Glutamatergic neuron (in vitro differentiated cells): ENCODE data around the gene EPN2. TPM values are rescaled to one million over a fixed set of nuclear protein-coding genes. Genes with fewer than 3 reads are reported as not detected.
A peak's percentile ranks its signal among the peaks of the same experiment; 100 is the strongest.
"Not testable (repeated sequence)": the region's sequence is repeated elsewhere in the genome, so short reads cannot be mapped to it uniquely, and the experiment has no call there.

Source experiments
- DNase-seq: peaks from one replicate; pipeline ENCODE4 v3.0.0; 2022
- H3K27ac Mint-ChIP-seq: one replicate; pipeline ENCODE4 v1.8.0; 2020; ENCODE audit warnings: mild to moderate bottlenecking, mixed read lengths, inconsistent platforms; ENCODE audit not compliant: unreplicated experiment
- H3K27me3 Mint-ChIP-seq: one replicate; pipeline ENCODE4 v1.8.0; 2020; ENCODE audit warnings: mild to moderate bottlenecking, moderate library complexity, mixed read lengths, inconsistent platforms; ENCODE audit not compliant: unreplicated experiment
- H3K36me3 Mint-ChIP-seq: one replicate; pipeline ENCODE4 v1.8.0; 2020; ENCODE audit warnings: mild to moderate bottlenecking, mixed read lengths, inconsistent platforms; ENCODE audit not compliant: unreplicated experiment
- H3K4me1 Mint-ChIP-seq: one replicate; pipeline ENCODE4 v1.8.0; 2020; ENCODE audit warnings: mild to moderate bottlenecking, low read depth, mixed read lengths, inconsistent platforms; ENCODE audit not compliant: unreplicated experiment
- H3K4me3 Mint-ChIP-seq: one replicate; pipeline ENCODE4 v1.8.0; 2020; ENCODE audit warnings: mild to moderate bottlenecking, mixed read lengths, inconsistent platforms; ENCODE audit not compliant: unreplicated experiment
- H3K9me3 Mint-ChIP-seq: one replicate; pipeline ENCODE4 v1.8.0; 2020; ENCODE audit warnings: mild to moderate bottlenecking, moderate library complexity, mixed read lengths, inconsistent platforms; ENCODE audit not compliant: unreplicated experiment
- long read RNA-seq: library from polyadenylated mRNA; unstranded; transcript quantifications from one replicate; pipeline ENCODE4 v2.0.0, GENCODE V29; 2020; ENCODE audit not compliant: unreplicated experiment
- total RNA-seq: library from RNA; stranded (reverse); fragmentation: NEBNext Ultra II Directional; extraction: Animal tissue kit (Norgen Biotek cat#: 25700); gene quantifications from one replicate; pipeline ENCODE4 v1.2.1, GENCODE V29; 2021; ENCODE audit not compliant: unreplicated experiment

The EPN2 gene
- 45.2 TPM for total RNA-seq
- long read RNA-seq, partial matches to known transcripts, result 0 of 5 reads
- long read RNA-seq, other reads (novel, unspliced or antisense), result 4 of 5 reads

DNA sequence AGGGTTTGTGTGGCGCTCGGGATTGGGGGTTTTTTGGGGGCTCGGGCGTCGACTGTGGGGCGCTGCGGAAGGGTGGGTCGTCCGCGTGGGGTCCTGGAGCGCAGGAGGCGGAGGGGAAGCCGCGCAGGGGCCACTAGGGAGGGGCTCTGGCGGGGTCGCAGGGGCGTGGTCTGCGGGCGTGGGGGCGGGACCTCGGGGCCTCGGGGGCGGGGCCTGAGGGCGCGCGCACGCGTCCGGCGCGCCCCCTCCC lies at the start of gene EPN2:
Gene EPN2 (plus strand): TSS at position 228 of the 250 bp plus-strand sequence. CDS start 45,754 bp downstream, outside the sequence.
- peak within 1 kb of the TSS; percentile 90 for H3K4me3 Mint-ChIP-seq
- H3K4me1 Mint-ChIP-seq, H3K27ac Mint-ChIP-seq, H3K36me3 Mint-ChIP-seq, H3K9me3 Mint-ChIP-seq, H3K27me3 Mint-ChIP-seq: not testable (repeated sequence)
- peak; percentile 76 for DNase-seq

DNA sequence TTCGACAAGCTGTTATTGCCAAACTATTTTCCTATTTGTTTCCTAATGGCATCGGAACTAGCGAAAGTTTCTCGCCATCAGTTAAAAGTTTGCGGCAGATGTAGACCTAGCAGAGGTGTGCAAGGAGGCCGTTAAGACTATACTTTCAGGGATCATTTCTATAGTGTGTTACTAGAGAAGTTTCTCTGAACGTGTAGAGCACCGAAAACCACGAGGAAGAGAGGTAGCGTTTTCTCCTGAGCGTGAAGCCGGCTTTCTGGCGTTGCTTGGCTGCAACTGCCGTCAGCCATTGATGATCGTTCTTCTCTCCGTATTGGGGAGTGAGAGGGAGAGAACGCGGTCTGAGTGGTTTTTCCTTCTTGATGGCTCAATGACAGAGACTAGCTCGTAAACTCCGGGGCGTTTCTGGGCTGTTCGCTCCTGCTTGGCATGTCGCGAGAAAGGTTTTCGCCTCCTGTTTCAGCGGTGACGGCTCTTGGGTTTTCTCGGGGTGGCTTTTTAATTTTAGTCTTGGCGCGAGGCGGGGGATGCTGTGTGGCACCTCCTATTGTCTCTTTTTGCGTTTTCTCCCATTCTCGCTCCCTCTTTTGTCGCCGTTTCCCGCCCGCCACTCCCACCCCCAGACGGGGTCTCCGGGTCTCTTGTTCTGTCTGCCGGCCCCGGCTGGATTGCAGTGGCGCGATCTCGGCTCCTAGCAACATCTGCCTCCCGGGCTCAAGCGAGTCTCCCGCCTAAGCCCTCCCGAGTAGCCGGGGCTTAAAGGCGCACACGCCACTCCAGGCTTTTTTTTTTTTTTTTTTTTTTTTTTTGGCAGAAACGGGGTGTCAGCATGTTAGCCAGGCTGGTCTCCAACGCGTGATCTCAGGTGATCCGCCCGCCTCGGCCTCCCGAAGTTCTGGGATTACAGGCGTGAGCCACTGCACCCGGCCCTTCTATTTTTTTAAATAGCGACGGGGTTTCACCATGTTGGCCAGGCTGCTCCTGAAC lies 49.0 kb upstream of the EPN2 start:
- H3K9me3 Mint-ChIP-seq, H3K27ac Mint-ChIP-seq, DNase-seq, H3K4me1 Mint-ChIP-seq, H3K27me3 Mint-ChIP-seq, H3K4me3 Mint-ChIP-seq, H3K36me3 Mint-ChIP-seq: not testable (repeated sequence)

DNA sequence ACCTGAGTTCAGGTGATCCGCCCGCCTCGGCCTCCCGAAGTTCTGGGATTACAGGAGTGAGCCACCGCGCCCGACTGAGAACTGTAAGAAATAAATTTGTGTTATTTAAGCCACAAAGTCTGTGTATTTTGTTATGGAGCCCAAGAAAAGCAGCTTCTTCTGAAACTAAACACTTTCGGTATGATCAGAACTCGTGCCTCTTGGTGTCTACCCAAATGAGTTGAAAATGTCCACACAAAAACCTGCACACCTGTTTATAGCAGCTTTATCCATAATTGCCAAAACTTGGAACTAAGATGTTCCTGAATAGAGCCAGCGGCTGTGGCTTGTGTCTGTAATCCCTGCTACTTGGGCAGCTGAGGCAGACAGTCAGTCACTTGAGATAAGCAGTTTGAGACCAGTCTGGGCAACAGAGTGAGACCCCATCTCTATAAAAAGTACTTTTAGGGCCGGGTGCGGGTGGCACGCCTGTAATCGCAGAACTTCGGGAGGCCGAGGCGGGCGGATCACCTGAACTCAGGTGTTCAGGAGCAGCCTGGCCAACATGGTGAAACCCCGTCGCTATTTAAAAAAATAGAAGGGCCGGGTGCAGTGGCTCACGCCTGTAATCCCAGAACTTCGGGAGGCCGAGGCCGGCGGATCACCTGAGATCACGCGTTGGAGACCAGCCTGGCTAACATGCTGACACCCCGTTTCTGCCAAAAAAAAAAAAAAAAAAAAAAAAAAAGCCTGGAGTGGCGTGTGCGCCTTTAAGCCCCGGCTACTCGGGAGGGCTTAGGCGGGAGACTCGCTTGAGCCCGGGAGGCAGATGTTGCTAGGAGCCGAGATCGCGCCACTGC lies 48.1 kb upstream of the EPN2 start:
- H3K27ac Mint-ChIP-seq, H3K27me3 Mint-ChIP-seq, H3K9me3 Mint-ChIP-seq, H3K4me1 Mint-ChIP-seq, H3K4me3 Mint-ChIP-seq, H3K36me3 Mint-ChIP-seq, DNase-seq: not testable (repeated sequence)

DNA sequence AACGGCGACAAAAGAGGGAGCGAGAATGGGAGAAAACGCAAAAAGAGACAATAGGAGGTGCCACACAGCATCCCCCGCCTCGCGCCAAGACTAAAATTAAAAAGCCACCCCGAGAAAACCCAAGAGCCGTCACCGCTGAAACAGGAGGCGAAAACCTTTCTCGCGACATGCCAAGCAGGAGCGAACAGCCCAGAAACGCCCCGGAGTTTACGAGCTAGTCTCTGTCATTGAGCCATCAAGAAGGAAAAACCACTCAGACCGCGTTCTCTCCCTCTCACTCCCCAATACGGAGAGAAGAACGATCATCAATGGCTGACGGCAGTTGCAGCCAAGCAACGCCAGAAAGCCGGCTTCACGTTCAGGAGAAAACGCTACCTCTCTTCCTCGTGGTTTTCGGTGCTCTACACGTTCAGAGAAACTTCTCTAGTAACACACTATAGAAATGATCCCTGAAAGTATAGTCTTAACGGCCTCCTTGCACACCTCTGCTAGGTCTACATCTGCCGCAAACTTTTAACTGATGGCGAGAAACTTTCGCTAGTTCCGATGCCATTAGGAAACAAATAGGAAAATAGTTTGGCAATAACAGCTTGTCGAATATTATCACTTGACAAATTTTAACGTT lies 47.3 kb upstream of the EPN2 start:
- H3K9me3 Mint-ChIP-seq, H3K36me3 Mint-ChIP-seq, H3K4me1 Mint-ChIP-seq, H3K27me3 Mint-ChIP-seq, H3K4me3 Mint-ChIP-seq, DNase-seq, H3K27ac Mint-ChIP-seq: not testable (repeated sequence)

DNA sequence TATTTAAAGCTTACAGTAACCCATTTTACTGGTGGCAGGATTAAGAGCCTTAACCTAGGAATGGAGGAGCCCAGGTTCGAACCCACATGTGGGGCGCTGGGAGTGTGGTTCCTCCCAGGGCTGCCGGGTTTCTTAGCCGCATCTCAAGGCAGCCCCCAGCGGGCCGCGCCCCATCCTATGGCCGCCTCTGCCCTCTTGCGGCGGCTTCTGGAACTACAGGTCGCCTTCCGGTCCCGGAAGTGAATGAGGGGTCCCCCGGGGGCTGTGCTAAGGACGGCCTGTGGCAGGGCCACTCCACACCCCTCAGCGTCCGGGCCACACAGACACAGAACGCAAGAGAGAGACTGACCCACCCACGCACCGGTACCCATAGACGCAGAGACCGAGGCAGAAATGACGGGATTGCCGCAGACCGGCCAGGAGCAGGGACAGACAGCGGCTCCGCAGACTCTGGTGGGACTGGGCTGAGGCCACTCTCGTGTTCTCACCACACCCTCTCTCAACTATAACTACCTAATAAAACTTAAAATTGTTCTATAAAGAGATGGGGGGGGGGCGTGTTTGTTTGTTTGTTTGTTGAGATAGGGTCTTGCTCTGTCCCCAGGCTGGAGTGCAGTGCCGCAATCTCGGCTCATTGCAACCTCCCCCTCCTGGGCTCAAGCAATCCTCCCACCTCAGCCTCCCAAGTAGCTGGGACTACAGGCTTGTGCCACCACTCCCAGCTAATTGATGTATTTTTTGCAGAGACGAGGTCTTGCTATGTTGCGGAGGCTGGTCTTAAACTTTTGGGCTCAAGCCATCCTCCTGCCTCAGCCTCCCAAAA lies 40.6 kb upstream of the EPN2 start:
- DNase-seq, result peak; percentile 0

DNA sequence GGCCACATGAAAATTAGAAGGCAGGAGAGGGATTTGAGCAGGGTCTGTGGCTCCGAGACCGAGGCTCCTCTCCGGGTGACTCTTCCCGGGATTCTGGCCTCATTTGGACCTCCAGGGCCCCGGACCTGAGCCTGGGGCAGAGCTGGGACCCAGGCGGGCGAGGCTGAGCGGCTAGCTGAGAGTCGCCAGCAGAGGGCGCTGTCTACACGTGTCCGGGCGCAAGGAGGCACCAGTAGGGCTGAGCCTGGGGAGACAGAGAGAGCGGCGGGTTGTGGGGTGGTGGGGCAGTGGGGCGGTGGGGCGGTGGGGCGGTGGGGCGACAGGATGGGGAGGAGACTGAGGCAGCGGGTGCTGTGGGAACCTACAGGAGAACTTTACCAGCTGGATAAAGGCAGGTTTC lies 34.7 kb upstream of the EPN2 start:
- not testable (repeated sequence) for H3K9me3 Mint-ChIP-seq, H3K4me1 Mint-ChIP-seq, H3K27me3 Mint-ChIP-seq, DNase-seq, H3K4me3 Mint-ChIP-seq, H3K36me3 Mint-ChIP-seq, H3K27ac Mint-ChIP-seq

More for the DNA sequence above, 40.6 kb upstream of the EPN2 start:
- not testable (repeated sequence) for H3K27ac Mint-ChIP-seq, H3K9me3 Mint-ChIP-seq, H3K36me3 Mint-ChIP-seq, H3K27me3 Mint-ChIP-seq, H3K4me3 Mint-ChIP-seq, H3K4me1 Mint-ChIP-seq

DNA sequence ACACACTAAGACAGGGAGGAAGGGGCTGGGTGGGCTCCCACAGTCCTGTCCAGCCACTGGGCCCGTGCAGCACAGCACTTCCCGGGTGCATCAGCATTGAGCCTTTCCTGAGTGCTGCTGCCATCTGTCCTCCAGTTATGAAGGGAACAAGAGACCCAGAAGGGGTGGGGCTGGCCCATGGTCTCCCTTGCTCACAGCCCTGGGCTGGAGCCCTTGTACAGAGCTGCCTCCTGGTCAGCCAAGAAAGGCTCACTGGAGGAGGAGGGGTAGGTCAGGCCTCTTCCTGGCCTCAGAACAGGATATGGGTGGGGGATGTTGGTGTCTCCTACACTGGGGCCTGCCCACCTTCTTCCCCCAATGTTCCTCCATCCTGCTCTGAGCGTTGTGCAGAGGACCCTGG lies 33.7 kb upstream of the EPN2 start:
- H3K27me3 Mint-ChIP-seq, DNase-seq, H3K4me3 Mint-ChIP-seq, H3K27ac Mint-ChIP-seq, H3K36me3 Mint-ChIP-seq, H3K4me1 Mint-ChIP-seq, H3K9me3 Mint-ChIP-seq: not testable (repeated sequence)

DNA sequence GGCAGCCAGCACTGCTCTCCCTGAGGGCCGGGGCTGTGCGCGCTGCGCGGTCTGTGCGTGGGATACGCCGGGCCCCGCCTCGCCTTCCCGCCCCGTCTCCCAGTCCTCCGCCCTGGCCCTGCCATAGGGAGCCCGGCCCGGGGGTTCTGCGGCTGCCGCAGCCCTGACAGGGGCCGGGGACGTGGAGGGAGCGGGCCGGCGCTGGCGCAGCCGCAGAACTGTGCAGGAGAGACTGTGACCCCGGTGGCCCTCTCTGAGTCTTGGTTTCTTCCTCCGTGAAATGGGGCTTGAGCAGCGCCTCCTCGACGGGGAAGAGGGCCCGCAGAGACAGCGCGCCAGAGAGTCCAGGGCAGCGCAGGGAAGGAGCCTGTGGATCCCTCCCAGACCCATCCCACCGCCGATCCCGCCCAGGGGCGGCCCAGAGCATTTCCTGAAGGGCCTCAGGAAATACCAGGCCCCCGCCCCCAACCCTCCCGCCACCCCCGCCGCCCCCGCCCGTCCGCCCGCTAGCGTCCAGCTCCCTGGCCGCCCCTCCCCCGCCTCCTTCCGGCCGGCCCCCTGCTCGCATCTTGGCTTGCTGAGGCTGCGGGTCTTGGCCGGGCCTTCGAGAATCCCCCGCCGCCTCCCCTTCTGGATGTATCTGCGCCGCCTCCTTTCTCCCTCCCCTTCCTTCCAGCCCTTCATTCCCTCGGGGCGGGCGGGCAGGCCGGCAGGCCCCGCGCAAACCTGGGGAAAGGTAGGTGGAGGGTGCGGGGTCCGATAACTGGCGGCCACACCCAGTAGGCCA lies 21.9 kb upstream of the EPN2 start:
- not testable (repeated sequence) for H3K27ac Mint-ChIP-seq, H3K36me3 Mint-ChIP-seq, H3K27me3 Mint-ChIP-seq, DNase-seq, H3K9me3 Mint-ChIP-seq, H3K4me3 Mint-ChIP-seq, H3K4me1 Mint-ChIP-seq

DNA sequence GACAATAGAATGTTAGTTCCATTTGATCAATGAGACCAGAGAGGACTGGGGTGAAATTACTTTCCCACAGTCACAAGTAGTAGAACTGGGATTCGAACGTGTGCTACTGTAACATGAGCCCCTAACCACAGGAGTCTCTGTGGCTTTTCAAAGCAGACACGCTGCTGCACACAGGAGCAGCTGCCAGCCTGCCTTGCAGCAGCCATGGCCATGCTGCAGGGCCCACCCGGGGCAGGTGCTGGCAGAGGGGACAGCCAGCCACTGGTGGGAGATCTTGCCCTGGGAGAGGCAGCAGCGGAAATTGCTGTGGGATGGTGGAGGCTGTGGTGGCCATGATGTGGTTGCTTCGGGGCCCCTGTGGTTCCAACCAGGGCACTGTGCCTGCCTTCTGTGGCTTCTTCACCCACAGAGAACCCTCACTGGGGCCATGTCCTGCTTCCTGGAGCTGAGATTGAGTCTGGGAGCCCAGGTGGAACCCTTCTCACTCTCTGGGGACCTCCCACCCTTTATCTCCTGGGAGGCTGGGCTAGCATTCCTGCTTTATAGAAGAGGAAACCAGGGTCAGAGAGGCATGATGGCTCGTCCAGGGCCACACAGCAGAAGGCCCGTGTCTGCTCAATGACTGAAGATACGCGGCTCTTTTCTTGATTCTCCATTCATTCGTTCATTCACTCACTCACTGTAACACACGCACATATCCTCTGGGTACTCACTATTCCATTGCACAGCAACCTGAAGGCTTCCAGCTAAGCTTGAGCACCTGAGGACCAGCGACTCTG lies 20.8 kb upstream of the EPN2 start:
- not testable (repeated sequence) for H3K27ac Mint-ChIP-seq, DNase-seq, H3K27me3 Mint-ChIP-seq, H3K9me3 Mint-ChIP-seq, H3K4me3 Mint-ChIP-seq, H3K4me1 Mint-ChIP-seq, H3K36me3 Mint-ChIP-seq

DNA sequence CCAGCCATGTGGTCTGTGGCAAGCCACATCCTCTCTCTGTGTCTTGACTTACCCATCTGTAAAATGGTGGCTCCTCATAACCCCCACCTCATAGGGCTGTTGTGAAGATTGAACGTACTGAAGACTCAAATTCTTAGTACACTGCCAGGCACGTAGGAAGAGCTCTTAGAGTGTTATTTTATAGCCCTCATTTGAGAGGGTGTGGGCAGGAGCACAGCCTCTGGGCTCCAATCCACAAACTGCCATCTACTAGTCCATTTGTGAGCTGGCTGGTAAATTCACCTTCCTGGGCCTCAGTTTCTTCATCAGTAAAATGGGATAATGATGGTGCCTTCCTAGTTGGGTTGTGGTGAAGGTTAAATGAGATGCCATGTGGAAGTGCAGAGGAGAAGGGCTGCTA lies 18.3 kb upstream of the EPN2 start:
- H3K4me1 Mint-ChIP-seq, H3K27ac Mint-ChIP-seq, H3K4me3 Mint-ChIP-seq, DNase-seq, H3K36me3 Mint-ChIP-seq, H3K27me3 Mint-ChIP-seq, H3K9me3 Mint-ChIP-seq: not testable (repeated sequence)
